LNCAP (cell line): ENCODE data around the gene DCBLD1.

Source experiments
- TF ChIP-seq, protein P1 (sequence below): fragments of 450-650 bp; IDR thresholded peaks from 2 replicates; pipeline ENCODE4 v1.5.1; 2017; ENCODE audit warnings: mild to moderate bottlenecking

The DCBLD1 gene

DNA sequence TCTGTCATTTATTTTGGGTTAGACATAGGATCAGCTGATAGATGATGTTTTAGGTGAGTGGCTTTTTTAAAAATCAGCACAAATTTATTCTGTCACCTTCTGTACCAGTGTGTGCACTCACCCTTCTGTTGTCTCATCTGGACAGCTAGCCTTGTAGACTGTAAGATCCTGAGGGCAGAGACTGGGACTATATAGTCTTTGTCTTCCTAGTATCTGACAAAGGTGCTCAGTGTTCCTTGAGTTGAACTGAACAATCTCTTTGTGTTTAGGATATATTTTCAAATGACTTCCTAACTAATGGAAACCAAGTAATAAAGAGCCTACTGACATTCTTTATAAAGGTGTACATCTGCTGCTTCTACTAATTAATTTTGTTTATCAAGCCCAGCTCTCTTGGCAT lies 3.0 kb downstream of the DCBLD1 start:
- TF ChIP-seq, protein P1, sequence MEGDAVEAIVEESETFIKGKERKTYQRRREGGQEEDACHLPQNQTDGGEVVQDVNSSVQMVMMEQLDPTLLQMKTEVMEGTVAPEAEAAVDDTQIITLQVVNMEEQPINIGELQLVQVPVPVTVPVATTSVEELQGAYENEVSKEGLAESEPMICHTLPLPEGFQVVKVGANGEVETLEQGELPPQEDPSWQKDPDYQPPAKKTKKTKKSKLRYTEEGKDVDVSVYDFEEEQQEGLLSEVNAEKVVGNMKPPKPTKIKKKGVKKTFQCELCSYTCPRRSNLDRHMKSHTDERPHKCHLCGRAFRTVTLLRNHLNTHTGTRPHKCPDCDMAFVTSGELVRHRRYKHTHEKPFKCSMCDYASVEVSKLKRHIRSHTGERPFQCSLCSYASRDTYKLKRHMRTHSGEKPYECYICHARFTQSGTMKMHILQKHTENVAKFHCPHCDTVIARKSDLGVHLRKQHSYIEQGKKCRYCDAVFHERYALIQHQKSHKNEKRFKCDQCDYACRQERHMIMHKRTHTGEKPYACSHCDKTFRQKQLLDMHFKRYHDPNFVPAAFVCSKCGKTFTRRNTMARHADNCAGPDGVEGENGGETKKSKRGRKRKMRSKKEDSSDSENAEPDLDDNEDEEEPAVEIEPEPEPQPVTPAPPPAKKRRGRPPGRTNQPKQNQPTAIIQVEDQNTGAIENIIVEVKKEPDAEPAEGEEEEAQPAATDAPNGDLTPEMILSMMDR, result no peak

DNA sequence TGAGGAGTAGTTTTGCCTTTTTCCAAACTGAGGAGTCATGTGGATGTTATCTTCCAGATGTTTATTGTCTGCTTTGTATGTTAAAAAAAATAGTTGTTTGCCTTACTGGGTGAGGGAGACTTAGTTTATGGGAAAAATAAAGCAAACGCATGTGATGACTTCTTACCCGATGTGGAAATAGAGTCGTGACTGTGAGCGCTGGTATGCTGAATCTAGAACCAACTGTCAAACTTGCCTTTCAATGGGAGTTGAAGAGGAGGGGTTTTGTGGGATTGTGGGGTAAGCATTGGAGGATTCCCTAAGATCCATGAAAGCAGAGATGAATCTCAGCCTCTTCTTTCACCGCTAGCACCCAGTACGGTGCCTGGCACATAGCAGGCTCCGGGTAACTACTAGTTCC lies 5.3 kb downstream of the DCBLD1 start:
- TF ChIP-seq, protein P1, result no peak

DNA sequence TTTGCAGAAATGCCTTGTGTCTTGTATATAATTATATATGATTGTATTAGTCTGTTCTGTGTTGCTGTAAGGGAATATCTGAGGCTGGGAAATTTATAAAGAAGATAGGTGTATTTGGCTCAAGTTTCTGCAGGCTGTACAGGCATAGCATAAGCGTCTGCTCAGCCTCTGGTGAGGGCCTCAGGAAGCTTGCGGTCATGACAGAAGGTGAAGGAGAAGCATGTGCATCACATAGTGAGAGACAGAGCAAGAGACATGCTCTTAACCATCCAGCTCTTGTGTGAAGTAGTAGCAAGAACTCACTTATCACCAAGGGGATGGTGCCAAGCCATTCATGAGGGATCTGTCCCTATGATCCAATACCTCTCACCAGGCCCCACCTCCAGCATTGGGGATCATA lies 6.5 kb downstream of the DCBLD1 start:
- TF ChIP-seq, protein P1, result no peak

DNA sequence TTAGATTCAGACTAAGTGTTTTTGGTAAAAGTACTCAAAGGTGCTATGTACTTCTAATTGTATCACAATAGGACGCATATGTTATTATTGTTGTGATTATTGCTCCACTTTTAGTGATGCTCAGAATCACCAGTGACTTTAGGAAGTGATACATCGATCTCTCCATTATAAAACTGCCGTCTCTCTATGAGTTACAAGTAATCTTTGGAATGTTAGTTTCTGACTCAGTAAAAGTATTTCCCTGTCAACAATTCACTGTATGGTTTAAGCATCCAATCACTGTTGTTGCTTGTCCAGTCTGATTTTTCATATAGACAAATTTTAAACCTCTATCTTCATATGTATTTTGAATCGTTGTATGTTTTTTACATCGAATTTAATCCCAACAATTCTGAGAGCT lies 9.4 kb downstream of the DCBLD1 start:
- TF ChIP-seq, protein P1, result no peak

DNA sequence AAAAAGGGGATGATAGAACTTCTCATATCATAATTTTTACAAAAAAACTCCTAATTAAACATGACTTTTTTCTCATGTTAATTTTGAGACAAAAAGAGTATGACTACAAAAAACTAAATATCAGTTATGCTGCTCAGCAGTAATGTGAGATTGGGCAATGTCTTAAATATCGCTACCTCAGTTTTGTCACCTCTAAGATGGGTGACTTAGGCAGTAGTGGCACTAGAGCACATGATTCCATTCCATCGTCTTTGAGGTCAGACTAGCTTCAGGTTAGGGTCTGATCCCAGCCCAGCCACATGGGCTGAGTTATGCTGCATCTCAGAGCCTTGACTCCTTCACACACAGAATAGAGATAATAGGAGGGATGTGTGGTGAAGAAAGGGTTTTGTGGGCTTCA lies 11.0 kb downstream of the DCBLD1 start:
- TF ChIP-seq, protein P1, result no peak

DNA sequence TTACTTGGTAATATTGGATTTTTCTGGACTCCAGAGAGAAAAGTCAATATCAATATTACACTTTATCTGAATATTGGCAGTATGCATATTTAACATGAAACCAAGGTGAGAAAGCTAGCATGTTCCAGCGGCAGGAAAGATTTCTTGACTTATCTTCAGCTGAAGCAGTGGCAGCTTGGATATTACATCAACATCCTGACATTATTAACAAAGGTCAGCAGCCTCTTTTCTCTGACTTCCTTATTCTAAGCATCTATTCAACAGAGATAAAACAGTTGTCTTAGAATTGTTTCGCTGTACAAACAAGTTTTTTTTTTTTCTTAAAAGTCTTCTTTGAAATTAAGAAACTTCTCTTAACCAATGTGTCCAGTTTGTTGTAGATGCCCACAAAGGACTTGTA lies 11.8 kb downstream of the DCBLD1 start:
- TF ChIP-seq, protein P1, result no peak

DNA sequence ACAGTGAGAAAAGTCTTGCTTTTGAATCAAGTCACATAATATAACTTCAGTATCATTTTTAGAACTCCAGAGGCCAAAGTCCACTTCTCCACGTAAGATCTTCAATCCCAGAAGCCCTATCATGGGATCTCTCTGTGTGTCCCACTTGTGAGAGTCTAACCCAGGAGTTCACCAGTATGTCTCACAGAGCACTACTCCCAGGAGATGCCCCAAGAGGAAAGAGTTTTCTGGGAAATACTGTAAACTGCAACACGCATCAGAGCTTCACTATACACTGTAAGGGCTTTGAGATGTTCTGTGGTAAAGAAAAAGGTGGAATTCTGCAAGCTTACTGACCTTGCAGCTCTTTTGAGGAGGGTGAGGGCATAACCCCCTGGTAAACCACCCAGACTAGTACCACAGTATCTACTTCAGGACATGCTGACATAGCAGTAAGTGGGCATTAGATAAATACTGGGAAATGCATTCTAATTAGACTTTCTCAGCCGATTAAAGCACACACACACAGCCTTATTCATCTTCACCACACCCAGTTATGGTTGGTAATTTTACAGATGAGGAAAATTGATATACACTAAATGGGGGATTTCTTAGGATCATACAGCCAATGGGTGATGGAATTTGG lies 12.3 kb downstream of the DCBLD1 start:
- TF ChIP-seq, protein P1, result no peak

DNA sequence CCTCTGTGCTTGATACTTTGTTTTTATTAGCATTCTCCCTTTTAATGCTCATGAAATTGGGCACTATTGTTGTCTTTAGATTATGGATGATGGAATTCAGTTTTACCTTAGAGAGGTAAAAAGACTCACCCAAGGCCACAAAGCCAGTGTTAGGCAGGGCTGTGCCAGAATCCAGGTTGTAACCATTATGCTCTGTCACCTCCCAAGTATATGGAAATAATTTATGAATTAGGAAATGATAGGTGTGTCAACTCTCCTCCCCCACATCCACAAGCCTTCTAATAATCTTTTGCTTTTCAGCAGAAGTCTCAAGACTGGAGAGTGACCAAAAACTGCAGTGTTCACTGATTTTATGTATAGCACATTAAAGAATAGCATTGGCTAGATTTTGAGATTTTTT lies 13.0 kb downstream of the DCBLD1 start:
- TF ChIP-seq, protein P1, result no peak
